Stromal cell of bone marrow (primary cell): Measurements from ENCODE around the gene SPATA31E1.
"Not testable (repeated sequence)": the region's sequence is repeated elsewhere in the genome, so short reads cannot be mapped to it uniquely, and the experiment has no call there.

Experiments
- DNase-seq: peaks from one replicate; pipeline ENCODE4 v3.0.0-alpha.2; 2012; ENCODE audit warnings: low read depth

Gene SPATA31E1

DNA sequence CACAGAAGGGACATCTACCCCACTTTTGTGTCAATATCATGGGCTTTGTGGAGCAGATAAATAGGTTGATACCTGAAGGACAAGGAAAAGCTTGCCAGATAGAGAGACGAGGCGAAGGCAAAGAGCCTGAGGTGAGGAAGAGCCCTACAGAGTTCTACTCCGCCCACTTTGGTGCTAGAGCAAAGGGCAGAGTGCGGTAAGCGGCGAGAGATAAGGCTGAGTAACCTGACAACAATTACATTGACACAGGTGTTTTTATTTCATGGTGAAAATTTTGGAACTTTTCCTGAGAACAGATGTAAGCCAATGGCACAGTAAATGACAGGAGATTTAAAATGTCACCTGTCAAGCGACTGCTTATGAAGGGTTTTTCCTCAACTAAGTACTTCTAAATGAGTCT is 51.8 kb downstream of the SPATA31E1 start:
- DNase-seq: not testable (repeated sequence)

DNA sequence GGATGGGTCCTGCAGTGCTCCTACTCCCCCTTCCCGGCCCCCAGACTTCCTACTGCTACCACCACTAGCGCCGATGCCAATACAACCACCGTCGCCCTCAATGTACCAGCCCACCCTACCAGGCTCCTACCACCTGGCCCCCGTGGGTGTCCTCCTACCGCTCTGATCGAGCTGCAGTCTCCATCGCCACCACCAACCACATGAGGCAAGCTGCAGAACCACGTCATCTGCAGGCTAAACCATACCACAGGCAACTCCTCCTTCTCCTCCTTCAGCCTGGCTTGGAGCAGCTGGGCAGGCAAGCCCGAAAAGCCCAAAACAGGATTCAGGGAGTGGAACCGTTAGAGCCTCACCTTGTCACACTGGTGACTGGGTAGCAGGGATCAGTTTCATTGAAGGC is 54.7 kb downstream of the SPATA31E1 start:
- DNase-seq: not testable (repeated sequence)

DNA sequence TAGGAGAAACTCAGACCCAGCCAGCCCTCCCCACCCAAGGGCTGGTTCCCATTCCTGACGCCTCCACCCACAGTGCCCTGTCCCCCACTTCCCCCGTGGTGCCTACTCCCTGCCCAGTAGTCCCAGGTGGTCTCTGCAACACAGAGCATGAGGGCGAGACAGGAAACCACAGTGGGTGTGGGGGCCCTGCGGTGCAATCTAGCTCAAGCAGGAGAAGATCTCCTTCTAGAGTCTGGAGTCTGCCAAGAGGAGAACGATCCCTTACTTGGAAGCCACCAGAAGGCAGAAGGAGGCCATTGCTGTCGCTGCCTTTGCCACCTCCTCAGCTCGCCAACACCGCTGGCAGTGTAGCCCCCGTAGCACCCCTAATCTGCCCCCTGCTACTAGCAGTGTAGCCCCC is 55.2 kb downstream of the SPATA31E1 start:
- not testable (repeated sequence) for DNase-seq

DNA sequence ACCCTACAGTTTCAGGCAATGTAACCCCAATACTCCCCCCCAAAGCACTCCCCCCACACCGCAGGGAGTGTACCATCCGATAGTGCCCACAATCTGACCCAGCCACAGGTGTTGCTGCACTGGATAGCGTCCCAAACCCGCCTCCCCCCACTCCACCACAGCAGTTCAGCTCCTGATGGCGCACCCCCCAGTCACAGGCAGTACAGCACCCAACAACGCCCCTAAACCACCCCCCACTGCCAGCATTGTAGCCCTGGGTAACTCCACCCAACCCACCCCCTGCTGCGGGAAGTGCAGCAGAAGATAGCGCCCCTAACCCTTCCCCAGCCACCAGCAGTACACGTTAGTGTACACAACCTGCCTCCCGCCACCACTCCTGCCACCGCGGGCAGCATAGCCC is 55.7 kb downstream of the SPATA31E1 start:
- DNase-seq: not testable (repeated sequence)
